Colonic mucosa (tissue), 4 donors: Measurements from ENCODE around the gene EGF. TPM values are rescaled to one million over a fixed set of nuclear protein-coding genes. Genes with fewer than 3 reads are reported as not detected.

Experiments used
- DNase-seq: peaks from one replicate; pipeline ENCODE4 v3.0.0-alpha.2; 2020
- H3K27ac ChIP-seq: fragments of 200-600 bp; one replicate; pipeline ENCODE4 v1.8.0; 2021
- H3K27me3 ChIP-seq: fragments of 200-600 bp; one replicate; pipeline ENCODE4 v1.8.0; 2021
- H3K36me3 ChIP-seq: fragments of 200-600 bp; one replicate; pipeline ENCODE4 v1.8.0; 2021
- H3K4me1 ChIP-seq: fragments of 200-600 bp; one replicate; pipeline ENCODE4 v1.8.0; 2021; ENCODE audit warnings: mild to moderate bottlenecking
- H3K4me3 ChIP-seq: fragments of 200-600 bp; one replicate; pipeline ENCODE4 v1.8.0; 2021
- H3K9ac ChIP-seq, 2 donors: one replicate each; pipeline ENCODE4 v1.7.0; 2013; ENCODE audit warnings: control low read depth in 2 of 2, low read depth in 2 of 2, low read length in 2 of 2
- H3K9me3 ChIP-seq: fragments of 200-600 bp; one replicate; pipeline ENCODE4 v1.8.0; 2021
- intact Hi-C: fragments of 100-400 bp; cut with DNase I; formaldehyde crosslinking; loops from one replicate; pipeline ENCODE4 v1.14.1; 2022
- total RNA-seq, 2 donors: library from RNA; stranded (reverse); fragmentation: NEBNext Ultra II Directional in 1 of 2; extraction: Animal tissue kit (Norgen Biotek cat#: 25700) in 1 of 2; gene quantifications; one replicate each; pipeline ENCODE4 v1.2.1, GENCODE V29; 2021
- TF ChIP-seq, protein P1 (sequence below): fragments of 200-600 bp; IDR thresholded peaks from one replicate; pipeline ENCODE4 v1.8.0; 2022; ENCODE audit warnings: antibody characterized with exemption, mild to moderate bottlenecking
- donor health status: healthy.
- donor health status: DM: no; HTN: no; CAD: no.
- donor health status: DM: no; HTN: no; CAD: no.

EGF gene
- total RNA-seq, 2 donors from 2014 or later: 2.2 to 2.8 TPM

DNA sequence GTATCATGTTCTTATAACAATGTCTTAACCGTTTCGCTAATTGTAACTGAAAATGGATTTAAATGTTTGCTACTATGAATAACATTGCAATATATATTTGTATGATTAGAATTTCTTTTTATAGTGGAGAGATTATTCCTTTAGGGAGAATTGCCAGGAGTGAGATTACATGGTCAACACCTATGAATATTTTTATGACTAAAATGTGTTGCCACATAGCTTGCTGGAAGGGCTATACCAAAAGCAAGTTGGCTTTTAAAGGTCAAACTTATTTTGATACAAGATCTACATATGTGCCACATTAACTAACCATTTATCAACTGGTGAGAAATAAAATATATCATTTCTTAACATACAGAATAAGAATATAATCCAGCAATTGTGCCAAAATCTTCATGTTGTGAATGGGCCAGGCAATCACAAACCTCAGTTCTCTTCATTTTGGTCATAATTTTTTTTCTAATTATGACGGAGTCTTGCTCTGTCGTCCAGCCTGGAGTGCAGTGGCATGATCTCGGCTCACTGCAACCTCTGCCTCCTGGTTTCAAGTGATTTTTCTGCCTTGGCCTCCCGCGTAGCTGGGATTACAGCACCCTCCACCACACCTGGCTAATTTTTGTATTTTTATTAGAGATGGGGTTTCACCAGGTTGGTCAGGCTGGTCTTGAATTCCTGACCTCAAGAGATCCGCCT, 10.0 kb upstream of the EGF start:
- no peak overlapping the region for H3K27ac ChIP-seq
- no peak overlapping the region for H3K4me3 ChIP-seq
- intact Hi-C loops: no loop called here
- no peaks in the 10 kb centered on the region for H3K27me3 ChIP-seq
- no peaks in the 10 kb centered on the region for H3K4me1 ChIP-seq
- H3K9ac ChIP-seq: no peak overlapping the region
- no peak for DNase-seq
- TF ChIP-seq, protein P1, sequence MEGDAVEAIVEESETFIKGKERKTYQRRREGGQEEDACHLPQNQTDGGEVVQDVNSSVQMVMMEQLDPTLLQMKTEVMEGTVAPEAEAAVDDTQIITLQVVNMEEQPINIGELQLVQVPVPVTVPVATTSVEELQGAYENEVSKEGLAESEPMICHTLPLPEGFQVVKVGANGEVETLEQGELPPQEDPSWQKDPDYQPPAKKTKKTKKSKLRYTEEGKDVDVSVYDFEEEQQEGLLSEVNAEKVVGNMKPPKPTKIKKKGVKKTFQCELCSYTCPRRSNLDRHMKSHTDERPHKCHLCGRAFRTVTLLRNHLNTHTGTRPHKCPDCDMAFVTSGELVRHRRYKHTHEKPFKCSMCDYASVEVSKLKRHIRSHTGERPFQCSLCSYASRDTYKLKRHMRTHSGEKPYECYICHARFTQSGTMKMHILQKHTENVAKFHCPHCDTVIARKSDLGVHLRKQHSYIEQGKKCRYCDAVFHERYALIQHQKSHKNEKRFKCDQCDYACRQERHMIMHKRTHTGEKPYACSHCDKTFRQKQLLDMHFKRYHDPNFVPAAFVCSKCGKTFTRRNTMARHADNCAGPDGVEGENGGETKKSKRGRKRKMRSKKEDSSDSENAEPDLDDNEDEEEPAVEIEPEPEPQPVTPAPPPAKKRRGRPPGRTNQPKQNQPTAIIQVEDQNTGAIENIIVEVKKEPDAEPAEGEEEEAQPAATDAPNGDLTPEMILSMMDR: no peak
- H3K9me3 ChIP-seq: no peaks in the 10 kb centered on the region
- no peaks in the 10 kb centered on the region for H3K36me3 ChIP-seq

DNA sequence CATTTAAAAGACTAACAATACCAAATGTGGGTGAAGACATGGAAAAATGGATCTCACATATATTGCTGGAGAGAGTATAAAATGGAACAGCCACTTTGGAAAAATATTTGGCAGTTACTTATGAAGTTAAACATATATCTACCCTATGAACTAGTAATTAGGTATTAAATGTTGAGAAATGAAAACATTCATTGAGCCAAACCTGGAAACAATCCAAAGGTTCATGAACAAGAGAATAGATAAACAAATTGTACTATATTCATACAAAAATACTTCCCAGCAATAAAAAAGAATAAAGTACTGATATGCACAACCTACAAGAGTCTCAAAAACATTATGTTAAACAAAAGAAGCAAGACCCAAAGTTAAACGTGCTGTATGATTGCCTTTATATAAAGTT, 4.0 kb upstream of the EGF start:
- Histone ChIP-seq H3K36me3 (no peaks in the 10 kb centered on the region), H3K4me3 (no peak overlapping the region), H3K27ac (no peak overlapping the region), H3K9me3 (no peaks in the 10 kb centered on the region), H3K27me3 (no peaks in the 10 kb centered on the region), H3K4me1 (no peaks in the 10 kb centered on the region), H3K9ac (no peak overlapping the region)
- no peak for DNase-seq
- intact Hi-C loops: no loop called here
- TF ChIP-seq, protein P1: no peak

DNA sequence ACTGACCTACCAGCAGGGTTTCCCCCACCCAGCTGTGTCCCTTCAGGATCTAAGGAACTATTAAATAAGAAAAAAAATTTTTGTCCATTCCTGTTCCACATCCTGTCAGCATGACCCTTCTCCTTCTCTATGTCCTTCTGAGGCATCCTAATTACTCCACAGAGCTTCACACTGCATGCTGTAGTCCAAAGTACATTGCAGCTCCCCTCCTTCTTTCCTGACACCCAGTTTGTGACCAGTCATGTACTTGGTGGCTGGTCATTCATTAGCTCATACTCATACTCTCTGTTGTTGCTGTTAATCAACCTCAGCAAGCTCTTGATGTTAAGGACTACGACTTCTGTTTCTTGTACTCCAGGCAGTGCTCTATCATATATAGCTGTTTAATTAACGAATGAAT, 2.4 kb upstream of the EGF start:
- no peak overlapping the region for H3K27ac ChIP-seq
- no peak overlapping the region for H3K4me3 ChIP-seq
- TF ChIP-seq, protein P1: no peak
- no peak overlapping the region for H3K9ac ChIP-seq
- no peaks in the 10 kb centered on the region for H3K4me1 ChIP-seq
- no peak for DNase-seq
- H3K27me3 ChIP-seq: no peaks in the 10 kb centered on the region
- intact Hi-C loops: no loop called here
- H3K9me3 ChIP-seq: no peaks in the 10 kb centered on the region
- H3K36me3 ChIP-seq: no peaks in the 10 kb centered on the region

DNA sequence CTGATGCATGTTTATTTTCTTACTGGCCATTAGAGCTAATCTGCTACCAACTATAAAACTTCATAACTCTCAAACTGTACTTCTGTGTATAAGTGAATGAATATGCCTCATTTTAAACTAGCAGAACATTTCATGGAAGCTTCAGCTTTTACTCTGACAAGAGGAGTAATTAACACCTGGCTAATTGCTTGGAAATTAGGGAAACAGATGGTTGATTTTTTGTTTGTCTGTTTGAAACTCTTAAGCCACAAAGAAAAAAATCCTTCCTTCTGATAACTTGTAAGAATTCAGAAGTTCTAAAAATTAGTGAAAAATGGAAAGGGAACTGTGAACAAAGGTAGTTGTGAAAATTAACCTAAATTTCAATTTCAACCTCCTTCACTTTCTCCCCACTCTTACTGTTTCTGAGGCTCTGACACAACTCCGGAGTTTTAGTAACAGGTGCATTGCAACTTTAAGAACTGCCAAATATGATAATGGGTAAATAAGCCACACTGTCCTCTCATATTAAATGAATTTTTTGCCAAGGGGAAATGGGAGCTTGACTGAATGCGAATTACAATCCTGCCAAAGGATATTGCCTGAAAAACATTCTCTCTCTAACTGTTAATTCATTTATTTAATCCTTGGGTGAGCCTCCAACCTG, 1.0 kb downstream of the EGF start:
- TF ChIP-seq, protein P1: no peak
- intact Hi-C loops: no loop called here
- no peak for DNase-seq
- H3K9me3 ChIP-seq: no peaks in the 10 kb centered on the region
- H3K27me3 ChIP-seq: no peaks in the 10 kb centered on the region
- H3K4me1 ChIP-seq: no peaks in the 10 kb centered on the region
- H3K27ac ChIP-seq: no peak overlapping the region
- H3K36me3 ChIP-seq: no peaks in the 10 kb centered on the region
- peak overlapping the region; percentile 17 for H3K4me3 ChIP-seq
- peak overlapping the region in 1 of 2 donors; percentile 12 for H3K9ac ChIP-seq

DNA sequence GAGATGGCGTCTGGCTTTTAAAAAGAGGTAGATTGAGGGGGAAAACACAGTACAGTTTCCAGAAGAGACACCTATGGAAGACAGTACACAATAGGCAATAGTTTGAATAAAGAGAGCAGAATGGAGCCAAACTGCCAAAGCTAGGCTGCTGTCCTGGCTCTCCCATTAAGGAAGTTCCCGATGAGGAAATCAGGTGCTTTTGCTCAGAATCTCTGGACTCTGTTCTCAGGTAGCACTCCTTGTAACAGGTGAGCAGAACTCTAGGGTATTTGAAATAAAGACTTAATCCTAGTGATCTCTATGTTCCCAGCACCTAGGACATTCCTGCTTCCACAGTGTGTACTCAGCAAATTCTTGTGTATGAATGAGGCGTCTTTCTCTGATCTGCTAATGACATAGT, 1.6 kb downstream of the EGF start:
- no peaks in the 10 kb centered on the region for H3K27me3 ChIP-seq
- no peaks in the 10 kb centered on the region for H3K9me3 ChIP-seq
- peak; percentile 29 for DNase-seq
- no peaks in the 10 kb centered on the region for H3K36me3 ChIP-seq
- no peaks in the 10 kb centered on the region for H3K4me1 ChIP-seq
- H3K9ac ChIP-seq: peak overlapping the region in 1 of 2 donors; percentile 12
- intact Hi-C loops: no loop called here
- H3K27ac ChIP-seq: no peak overlapping the region
- H3K4me3 ChIP-seq: peak overlapping the region; percentile 17
- TF ChIP-seq, protein P1: no peak
